SK-N-SH (cell line): ENCODE measurements around the gene AGO1. TPM values are rescaled to one million over a fixed set of nuclear protein-coding genes. Genes with fewer than 3 reads are reported as not detected.
"Not testable (repeated sequence)": the region's sequence is repeated elsewhere in the genome, so short reads cannot be mapped to it uniquely, and the experiment has no call there.

Experiments
- CTCF ChIA-PET: fragments of 300-600, 350-600 bp; formaldehyde crosslinking; extraction: SDS; loops from one replicate; lab custom pipeline; 2021; lab: Yijun Ruan, JAX
- POLR2A ChIA-PET: fragments of 350-600 bp; sonication (Branson Sonifier 250); formaldehyde crosslinking; extraction: SDS; loops from one replicate; lab custom pipeline; 2020; ENCODE audit warnings: antibody characterized with exemption, inconsistent platforms; lab: Yijun Ruan, JAX
- DNase-seq: peaks from one replicate; pipeline ENCODE4 v3.0.0; 2012
- H2AFZ ChIP-seq: fragments of 200-600 bp; sonication (generic); 2 replicates; pipeline ENCODE4 v1.8.1; 2016; ENCODE audit warnings: antibody characterized with exemption, mild to moderate bottlenecking, low read depth
- H3F3A ChIP-seq: fragments of 200-600 bp; sonication (generic); replicated peaks from 2 replicates; pipeline ENCODE3; 2016; ENCODE audit warnings: antibody characterized with exemption, mild to moderate bottlenecking; ENCODE audit not compliant: insufficient read depth
- H3K27ac ChIP-seq, 2 experiments: fragments of 200-500 bp in 1 of 2; fragments of 200-600 bp in 1 of 2; sonication (Bioruptor generic) in 1 of 2; sonication (generic), shearing (Covaris generic) in 1 of 2; 2 replicates each; pipeline versions ENCODE4 v1.5.1 to v1.6.1; 2014 to 2016; ENCODE audit warnings: low read depth in 2 of 2, inconsistent platforms in 1 of 2, low read length in 1 of 2, mild to moderate bottlenecking in 1 of 2, mixed read lengths in 1 of 2
- H3K27me3 ChIP-seq: fragments of 200-600 bp; sonication (generic), shearing (Covaris generic); 2 replicates; pipeline ENCODE4 v1.6.1; 2016; ENCODE audit warnings: mixed run types; ENCODE audit not compliant: insufficient read depth
- H3K36me3 ChIP-seq, 2 experiments: fragments of 200-500 bp in 1 of 2; fragments of 200-600 bp in 1 of 2; sonication (Bioruptor generic) in 1 of 2; sonication (generic) in 1 of 2; replicated peaks in 1 of 2; 2 replicates each; pipeline versions ENCODE3 to v1.5.1; 2014 to 2016; ENCODE audit warnings: low read length in 1 of 2, mild to moderate bottlenecking in 1 of 2; ENCODE audit not compliant: insufficient read depth in 2 of 2, control insufficient read depth in 1 of 2
- H3K4me1 ChIP-seq, 2 experiments: fragments of 200-500 bp in 1 of 2; fragments of 200-600 bp in 1 of 2; sonication (Bioruptor generic) in 1 of 2; sonication (generic), shearing (Covaris generic) in 1 of 2; 2 replicates each; pipeline versions ENCODE4 v1.5.1 to v1.6.1; 2014 to 2016; ENCODE audit warnings: low read depth in 1 of 2, low read length in 1 of 2, mixed run types in 1 of 2; ENCODE audit not compliant: insufficient read depth in 2 of 2, control insufficient read depth in 1 of 2
- H3K4me2 ChIP-seq: fragments of 200-600 bp; sonication (generic), shearing (Covaris generic); 2 replicates; pipeline ENCODE4 v1.6.1; 2017; ENCODE audit warnings: mixed run types
- H3K4me3 ChIP-seq, 2 experiments: fragments of 200-500 bp in 1 of 2; fragments of 200-600 bp in 1 of 2; sonication (Bioruptor generic) in 1 of 2; sonication (generic), shearing (Covaris generic) in 1 of 2; 2 replicates each; pipeline versions ENCODE4 v1.5.1 to v1.8.1; 2014 to 2016; ENCODE audit warnings: low read depth in 2 of 2, inconsistent platforms in 1 of 2, low read length in 1 of 2, mild to moderate bottlenecking in 1 of 2, mixed read lengths in 1 of 2, moderate library complexity in 1 of 2
- H3K79me2 ChIP-seq: fragments of 200-600 bp; sonication (generic); 2 replicates; pipeline ENCODE4 v1.8.1; 2017; ENCODE audit warnings: mild to moderate bottlenecking; ENCODE audit not compliant: insufficient read depth
- H3K9ac ChIP-seq: fragments of 200-600 bp; sonication (generic); 2 replicates; pipeline ENCODE4 v1.6.1; 2017; ENCODE audit warnings: mixed run types
- H3K9me2 ChIP-seq: fragments of 200-600 bp; sonication (generic); 2 replicates; pipeline ENCODE4 v1.6.1; 2017; ENCODE audit warnings: mixed run types
- H3K9me3 ChIP-seq: fragments of 200-600 bp; sonication (generic); 2 replicates; pipeline ENCODE4 v1.6.1; 2017; ENCODE audit warnings: mixed run types, mild to moderate bottlenecking, moderate library complexity
- H4K20me1 ChIP-seq: fragments of 200-600 bp; sonication (generic); 2 replicates; pipeline ENCODE4 v1.6.1; 2017; ENCODE audit warnings: mild to moderate bottlenecking, mixed run types; ENCODE audit not compliant: insufficient read depth
- FOXJ3 ChIP-seq: sonication (generic); formaldehyde crosslinking; IDR thresholded peaks from 2 replicates; pipeline ENCODE4 v1.5.1; 2020; ENCODE audit warnings: mild to moderate bottlenecking, missing genetic modification reagents
- FOXM1 ChIP-seq: IDR thresholded peaks from 2 replicates; pipeline ENCODE4 v1.4.0; 2012; ENCODE audit warnings: low read depth, mild to moderate bottlenecking
- IRF3 ChIP-seq: fragments of 150-350 bp; IDR thresholded peaks from 2 replicates; pipeline ENCODE4 v1.6.1; 2016; ENCODE audit warnings: mild to moderate bottlenecking, low read depth, low read length
- JUND ChIP-seq: IDR thresholded peaks from 2 replicates; pipeline ENCODE4 v1.4.0; 2012
- NFIC ChIP-seq: IDR thresholded peaks from 2 replicates; pipeline ENCODE4 v1.4.0; 2012; ENCODE audit warnings: borderline replicate concordance
- PBX3 ChIP-seq: IDR thresholded peaks from 2 replicates; pipeline ENCODE4; 2012
- RCOR1 ChIP-seq: fragments of 150-350 bp; IDR thresholded peaks from 2 replicates; pipeline ENCODE4 v1.6.1; 2017; ENCODE audit warnings: antibody characterized with exemption, low read length
- RFX5 ChIP-seq: IDR thresholded peaks from 2 replicates; pipeline ENCODE4 v1.6.1; 2012; ENCODE audit warnings: mild to moderate bottlenecking, improper control_type of control experiment, low read length
- SMC3 ChIP-seq: IDR thresholded peaks from 2 replicates; pipeline ENCODE4 v1.6.1; 2012; ENCODE audit warnings: low read depth, low read length, improper control_type of control experiment
- USF1 ChIP-seq: IDR thresholded peaks from 2 replicates; pipeline ENCODE4 v1.4.0; 2012; ENCODE audit warnings: low read depth, borderline replicate concordance
- WGBS: methylation state at CpG from one replicate; pipeline ENCODE4 v1.1.6; 2017; ENCODE audit warnings: low lambda C conversion rate; 5-methylcytosine and 5-hydroxymethylcytosine counted together
- polyA plus RNA-seq, 3 experiments: library from polyadenylated mRNA; depleted of rRNA; stranded (reverse); fragments of >200 nt; gene quantifications; 2 replicates each; pipeline ENCODE4 v1.2.3, GENCODE V29; 2012

The AGO1 gene
- polyA plus RNA-seq, 1 of the 3 experiments (the other 2 are of a cell fraction): 7.8 TPM

GRCh38 chr1:35888255-35888654 lies 5.2 kb downstream of the AGO1 start:
- Histone ChIP-seq H3K36me3 (peaks cover 9 to 31% of the 10 kb centered on the region in 2 experiments), H3K27me3 (no peaks in the 10 kb centered on the region), H3K9me2 (no peaks in the 10 kb centered on the region), H3K4me1 (peaks cover 12 to 30% of the 10 kb centered on the region in 2 experiments; a peak in 2 of 4 replicates), H3K79me2 (peaks cover 37% of the 10 kb centered on the region), H3K4me3 (no peak overlapping the region), H3K9me3 (no peaks in the 10 kb centered on the region), H3K4me2 (no peak overlapping the region)
- no peak for DNase-seq
- CTCF ChIA-PET: interaction anchor here (0.6 to 1.6 kb wide), 2 partner anchors 9 to 646 kb away, joined by 3 to 8 read pairs; no protein-coding TSS in a partner anchor
- POLR2A ChIA-PET: no interaction called here
- 94% methylated on average over 11 of the region's 11 CpGs for WGBS
- no peak for TF ChIP-seq NFIC
- no peak for TF ChIP-seq RCOR1
- no peak for TF ChIP-seq SMC3
- TF ChIP-seq FOXJ3 (CRISPR knock-in tag): no peak
- no peak for TF ChIP-seq PBX3
- no peak for TF ChIP-seq FOXM1
- no peak for TF ChIP-seq USF1
- no peak for TF ChIP-seq JUND
- no peak for TF ChIP-seq RFX5
- no peak for TF ChIP-seq IRF3
- TF ChIP-seq, all 33 proteins: peak for 0
- H4K20me1 ChIP-seq: peaks cover 20% of the 10 kb centered on the region
- H3F3A ChIP-seq: no peaks in the 10 kb centered on the region
- no peak overlapping the region; a peak in 1 of 4 replicates for H3K27ac ChIP-seq
- no peak overlapping the region for H3K9ac ChIP-seq
- H2AFZ ChIP-seq: no peak overlapping the region

GRCh38 chr1:35888981-35889380 lies 6.0 kb downstream of the AGO1 start:
- H3K4me1 ChIP-seq: peaks cover 12 to 30% of the 10 kb centered on the region in 2 experiments; a peak in 2 of 4 replicates
- H3K27ac ChIP-seq, H3K27me3 ChIP-seq, H3K4me3 ChIP-seq, DNase-seq, POLR2A ChIA-PET, H3K9me3 ChIP-seq, H3K9me2 ChIP-seq, H3K9ac ChIP-seq, H2AFZ ChIP-seq, H3F3A ChIP-seq, CTCF ChIA-PET, H3K4me2 ChIP-seq: not testable (repeated sequence)
- peaks cover 20% of the 10 kb centered on the region for H4K20me1 ChIP-seq
- peaks cover 9 to 37% of the 10 kb centered on the region in 2 experiments for H3K36me3 ChIP-seq
- 93% methylated on average over 3 of the region's 3 CpGs for WGBS
- peaks cover 32% of the 10 kb centered on the region for H3K79me2 ChIP-seq
